ENCODE measurements around the gene LRTM2. TPM values are rescaled to one million over a fixed set of nuclear protein-coding genes. Genes with fewer than 3 reads are reported as not detected.

Gene LRTM2
- polyA plus RNA-seq, 1 donor = 0.62 TPM

GRCh38 chr12:1829306-1829900 lies 9.0 kb downstream of the LRTM2 start:
- no peak for DNase-seq

GRCh38 chr12:1830401-1830845 lies 10.1 kb downstream of the LRTM2 start:
- no peak for DNase-seq

GRCh38 chr12:1830981-1831963 lies 10.9 kb downstream of the LRTM2 start:
- peak; percentile 87 for DNase-seq

- DNase-seq = no peak
Observed at GRCh38 chr12:1832801-1833595, 12.6 kb downstream of the LRTM2 start.

GRCh38 chr12:1833596-1834028 lies 13.2 kb downstream of the LRTM2 start:
- DNase-seq = no peak

GRCh38 chr12:1834186-1834925 lies 14.0 kb downstream of the LRTM2 start:
- no peak for DNase-seq

GRCh38 chr12:1835211-1836131 lies 15.1 kb downstream of the LRTM2 start:
- DNase-seq = no peak

- DNase-seq = no peak
Observed at GRCh38 chr12:1836241-1836803, 16.0 kb downstream of the LRTM2 start.

GRCh38 chr12:1836854-1837421 lies 16.6 kb downstream of the LRTM2 start:
- DNase-seq = no peak

GRCh38 chr12:1837541-1838204 lies 17.3 kb downstream of the LRTM2 start:
- no peak for DNase-seq

- DNase-seq = no peak
Observed at GRCh38 chr12:1838205-1838993, 18.0 kb downstream of the LRTM2 start.

- no peak for DNase-seq
Observed at GRCh38 chr12:1838994-1839365, 18.6 kb downstream of the LRTM2 start.

GRCh38 chr12:1839464-1839863 lies 19.1 kb downstream of the LRTM2 start:
- no peak for DNase-seq

GRCh38 chr12:1839956-1840951 lies 19.9 kb downstream of the LRTM2 start:
- peak; percentile 68 for DNase-seq

- no peak for DNase-seq
Observed at GRCh38 chr12:1840981-1841425, 20.6 kb downstream of the LRTM2 start.

GRCh38 chr12:1841586-1842182 lies 21.3 kb downstream of the LRTM2 start:
- DNase-seq = no peak
